Neuronal stem cell (in vitro differentiated cells): Measurements from ENCODE around the gene CUX1.
"Not testable (repeated sequence)": the region's sequence is repeated elsewhere in the genome, so short reads cannot be mapped to it uniquely, and the experiment has no call there.

ENCODE experiments used
- DNase-seq: peaks from one replicate; pipeline ENCODE4 v3.0.0-alpha.2; 2013; ENCODE audit warnings: low spot score
- H2AFZ ChIP-seq: one replicate; pipeline ENCODE4 v1.6.1; 2013; ENCODE audit warnings: mild to moderate bottlenecking, low read length, inconsistent platforms
- H2AK5ac ChIP-seq: 2 replicates; pipeline ENCODE4 v1.6.1; 2013; ENCODE audit warnings: low read depth, mild to moderate bottlenecking, inconsistent platforms, low read length, moderate library complexity, mixed read lengths
- H2BK120ac ChIP-seq: 2 replicates; pipeline ENCODE4 v1.6.1; 2013; ENCODE audit warnings: low read depth, mild to moderate bottlenecking, inconsistent platforms, low read length, moderate library complexity, mixed read lengths
- H2BK12ac ChIP-seq: one replicate; pipeline ENCODE4 v1.6.1; 2013; ENCODE audit warnings: low read length, inconsistent platforms
- H2BK15ac ChIP-seq: 2 replicates; pipeline ENCODE4 v1.6.1; 2013; ENCODE audit warnings: mild to moderate bottlenecking, low read length, inconsistent platforms, mixed read lengths
- H2BK5ac ChIP-seq: one replicate; pipeline ENCODE4 v1.6.1; 2013; ENCODE audit warnings: inconsistent platforms, mild to moderate bottlenecking, low read length, moderate library complexity
- H3K14ac ChIP-seq: one replicate; pipeline ENCODE4 v1.6.1; 2013; ENCODE audit warnings: low read length, inconsistent platforms
- H3K18ac ChIP-seq: 2 replicates; pipeline ENCODE4 v1.6.1; 2013; ENCODE audit warnings: low read length, inconsistent platforms
- H3K23ac ChIP-seq: 2 replicates; pipeline ENCODE4 v1.6.1; 2013; ENCODE audit warnings: low read depth, mild to moderate bottlenecking, mixed read lengths, low read length, inconsistent platforms; ENCODE audit not compliant: poor library complexity
- H3K27ac ChIP-seq: replicated peaks from 3 replicates; pipeline ENCODE4 v1.5.1; 2013; ENCODE audit warnings: low read length, inconsistent platforms
- H3K27me3 ChIP-seq, 3 experiments: 2 replicates each; pipeline ENCODE4 v1.6.1; 2013; ENCODE audit warnings: low read length in 3 of 3, mild to moderate bottlenecking in 2 of 3, inconsistent platforms in 1 of 3, low read depth in 1 of 3, mixed read lengths in 1 of 3, moderate library complexity in 1 of 3; ENCODE audit not compliant: control insufficient read depth in 3 of 3, insufficient read depth in 3 of 3
- H3K36me3 ChIP-seq, 2 donors: replicated peaks in 1 of 2; 2 replicates each; pipeline ENCODE4 v1.6.1; 2013; ENCODE audit warnings: low read length in 2 of 2; ENCODE audit not compliant: control insufficient read depth in 2 of 2, insufficient read depth in 2 of 2
- H3K4ac ChIP-seq: 2 replicates; pipeline ENCODE4 v1.6.1; 2013; ENCODE audit warnings: inconsistent platforms, mild to moderate bottlenecking, low read length, moderate library complexity
- H3K4me1 ChIP-seq, 2 donors: 1 replicate in 1 of 2; 2 replicates in 1 of 2; pipeline ENCODE4 v1.6.1; 2013; ENCODE audit warnings: low read length in 2 of 2, low read depth in 1 of 2; ENCODE audit not compliant: control insufficient read depth in 2 of 2, insufficient read depth in 1 of 2
- H3K4me2 ChIP-seq: one replicate; pipeline ENCODE4 v1.6.1; 2013; ENCODE audit warnings: mild to moderate bottlenecking, low read length, inconsistent platforms; ENCODE audit not compliant: insufficient read depth, poor library complexity, severe bottlenecking
- H3K4me3 ChIP-seq, 2 donors: 2 replicates each; pipeline ENCODE4 v1.5.1; 2013; ENCODE audit warnings: low read length in 2 of 2, mild to moderate bottlenecking in 2 of 2, inconsistent platforms in 1 of 2, moderate library complexity in 1 of 2
- H3K79me1 ChIP-seq: one replicate; pipeline ENCODE4 v1.6.1; 2013; ENCODE audit warnings: low read depth, mild to moderate bottlenecking, inconsistent platforms, low read length, moderate library complexity
- H3K9ac ChIP-seq: one replicate; pipeline ENCODE4 v1.6.1; 2013; ENCODE audit warnings: mild to moderate bottlenecking, low read depth, low read length, inconsistent platforms; ENCODE audit not compliant: poor library complexity
- H3K9me3 ChIP-seq, 2 donors: replicated peaks in 1 of 2; 2 replicates each; pipeline versions ENCODE3 to v1.6.1; 2013; ENCODE audit warnings: low read length in 2 of 2, mild to moderate bottlenecking in 2 of 2, inconsistent platforms in 1 of 2, low read depth in 1 of 2, mixed read lengths in 1 of 2, moderate library complexity in 1 of 2; ENCODE audit not compliant: control insufficient read depth in 2 of 2, insufficient read depth in 1 of 2
- H4K8ac ChIP-seq: one replicate; pipeline ENCODE4 v1.6.1; 2013; ENCODE audit warnings: low read depth, mild to moderate bottlenecking, inconsistent platforms, low read length, moderate library complexity
- H4K91ac ChIP-seq: one replicate; pipeline ENCODE4 v1.6.1; 2013; ENCODE audit warnings: low read length, low read depth, mild to moderate bottlenecking, inconsistent platforms; ENCODE audit not compliant: poor library complexity
- WGBS, 2 donors: extraction: QIAGEN DNeasy Blood & Tissue Kit; methylation state at CpG; one replicate each; pipeline ENCODE4 v1.1.7; 2013; ENCODE audit warnings: missing lambda C conversion rate in 2 of 2, mixed read lengths in 1 of 2; ENCODE audit not compliant: insufficient read length in 2 of 2, insufficient replicate concordance in 1 of 2; ENCODE audit errors: extremely low coverage in 2 of 2; 5-methylcytosine and 5-hydroxymethylcytosine counted together

Gene CUX1

GRCh38 chr7:101929256-101929655 is 111.8 kb downstream of the CUX1 start:
- no peak overlapping the region for H3K4me3 ChIP-seq
- no peak overlapping the region for H2AFZ ChIP-seq
- no peak overlapping the region for H2BK12ac ChIP-seq
- H3K27ac ChIP-seq = no peak overlapping the region
- no peak overlapping the region for H4K91ac ChIP-seq
- H2AK5ac ChIP-seq = no peak overlapping the region
- peaks cover 4 to 5% of the 10 kb centered on the region in 2 donors for H3K36me3 ChIP-seq
- WGBS, 2 donors = no CpG with 5 or more reads among the region's 4 CpGs
- H3K14ac ChIP-seq = no peak overlapping the region
- no peak overlapping the region for H3K4me2 ChIP-seq
- peaks cover 7% of the 10 kb centered on the region for H3K79me1 ChIP-seq
- H3K9ac ChIP-seq = no peak overlapping the region
- no peak overlapping the region for H3K4ac ChIP-seq
- H2BK120ac ChIP-seq = no peak overlapping the region
- H4K8ac ChIP-seq = no peak overlapping the region
- peaks cover 2 to 15% of the 10 kb centered on the region in 2 donors for H3K9me3 ChIP-seq
- H3K27me3 ChIP-seq = no peaks in the 10 kb centered on the region
- no peak for DNase-seq
- no peak overlapping the region for H3K18ac ChIP-seq
- peaks cover 0 to 4% of the 10 kb centered on the region in 2 donors for H3K4me1 ChIP-seq
- H2BK15ac ChIP-seq = no peak overlapping the region
- no peak overlapping the region for H2BK5ac ChIP-seq
- H3K23ac ChIP-seq = no peak overlapping the region

- H2AFZ ChIP-seq, H3K9ac ChIP-seq, DNase-seq, H3K4me3 ChIP-seq, H3K23ac ChIP-seq, H3K4me1 ChIP-seq, H2BK15ac ChIP-seq, H2BK5ac ChIP-seq, H3K18ac ChIP-seq, H3K27ac ChIP-seq, H3K36me3 ChIP-seq, H2AK5ac ChIP-seq, H3K4me2 ChIP-seq, H2BK12ac ChIP-seq, H4K8ac ChIP-seq, H3K14ac ChIP-seq, H2BK120ac ChIP-seq, H3K27me3 ChIP-seq, H3K4ac ChIP-seq, H3K79me1 ChIP-seq, H4K91ac ChIP-seq: not testable (repeated sequence)
- WGBS, 2 donors = no CpG with 5 or more reads among the region's 6 CpGs
- peaks cover 2 to 15% of the 10 kb centered on the region in 2 donors for H3K9me3 ChIP-seq
Observed at GRCh38 chr7:101929911-101930310, 112.5 kb downstream of the CUX1 start.

- Histone ChIP-seq H3K14ac (no peak overlapping the region), H3K79me1 (peaks cover 6% of the 10 kb centered on the region), H3K4ac (no peak overlapping the region), H4K91ac (no peak overlapping the region), H3K27me3 (no peaks in the 10 kb centered on the region), H3K18ac (no peak overlapping the region), H3K4me3 (no peak overlapping the region), H2AK5ac (no peak overlapping the region), H3K36me3 (peaks cover 0 to 5% of the 10 kb centered on the region in 2 donors), H3K4me1 (peaks cover 9 to 22% of the 10 kb centered on the region in 2 donors), H2BK12ac (no peak overlapping the region), H3K4me2 (no peak overlapping the region), H3K9ac (no peak overlapping the region), H2BK5ac (no peak overlapping the region), H2BK15ac (no peak overlapping the region), H2BK120ac (no peak overlapping the region), H4K8ac (no peak overlapping the region), H2AFZ (no peak overlapping the region), H3K27ac (no peak overlapping the region), H3K9me3 (peaks cover 2 to 15% of the 10 kb centered on the region in 2 donors), H3K23ac (no peak overlapping the region)
- no CpG with 5 or more reads among the region's 14 CpGs for WGBS, 2 donors
- DNase-seq = no peak
Observed at GRCh38 chr7:101932083-101932482, 114.7 kb downstream of the CUX1 start.

- H3K4me1 ChIP-seq = peaks cover 9 to 22% of the 10 kb centered on the region in 2 donors
- H3K27me3 ChIP-seq = no peaks in the 10 kb centered on the region
- H2BK15ac ChIP-seq = no peak overlapping the region
- H3K27ac ChIP-seq = no peak overlapping the region
- no peak overlapping the region for H3K14ac ChIP-seq
- peaks cover 6% of the 10 kb centered on the region for H3K79me1 ChIP-seq
- H4K91ac ChIP-seq = no peak overlapping the region
- H2BK12ac ChIP-seq = no peak overlapping the region
- no peak overlapping the region for H3K23ac ChIP-seq
- WGBS, 2 donors = no CpG with 5 or more reads among the region's 4 CpGs
- H3K9ac ChIP-seq = no peak overlapping the region
- no peak overlapping the region for H4K8ac ChIP-seq
- H2BK120ac ChIP-seq = no peak overlapping the region
- peaks cover 0 to 5% of the 10 kb centered on the region in 2 donors for H3K36me3 ChIP-seq
- H3K9me3 ChIP-seq = peaks cover 2 to 15% of the 10 kb centered on the region in 2 donors
- DNase-seq = no peak
- H2BK5ac ChIP-seq = no peak overlapping the region
- H3K4me2 ChIP-seq = no peak overlapping the region
- H3K4me3 ChIP-seq = no peak overlapping the region
- no peak overlapping the region for H2AK5ac ChIP-seq
- no peak overlapping the region for H2AFZ ChIP-seq
- H3K18ac ChIP-seq = no peak overlapping the region
- H3K4ac ChIP-seq = no peak overlapping the region
Observed at GRCh38 chr7:101933028-101933427, 115.6 kb downstream of the CUX1 start.
